Neuronal stem cell (in vitro differentiated cells): ENCODE measurements around the gene YWHAG.

ENCODE experiments used
- DNase-seq: peaks from one replicate; pipeline ENCODE4 v3.0.0-alpha.2; 2013; ENCODE audit warnings: low spot score
- H2AFZ ChIP-seq: one replicate; pipeline ENCODE4 v1.6.1; 2013; ENCODE audit warnings: mild to moderate bottlenecking, low read length, inconsistent platforms
- H2AK5ac ChIP-seq: 2 replicates; pipeline ENCODE4 v1.6.1; 2013; ENCODE audit warnings: low read depth, mild to moderate bottlenecking, inconsistent platforms, low read length, moderate library complexity, mixed read lengths
- H2BK120ac ChIP-seq: 2 replicates; pipeline ENCODE4 v1.6.1; 2013; ENCODE audit warnings: low read depth, mild to moderate bottlenecking, inconsistent platforms, low read length, moderate library complexity, mixed read lengths
- H2BK12ac ChIP-seq: one replicate; pipeline ENCODE4 v1.6.1; 2013; ENCODE audit warnings: low read length, inconsistent platforms
- H2BK15ac ChIP-seq: 2 replicates; pipeline ENCODE4 v1.6.1; 2013; ENCODE audit warnings: mild to moderate bottlenecking, low read length, inconsistent platforms, mixed read lengths
- H2BK5ac ChIP-seq: one replicate; pipeline ENCODE4 v1.6.1; 2013; ENCODE audit warnings: inconsistent platforms, mild to moderate bottlenecking, low read length, moderate library complexity
- H3K14ac ChIP-seq: one replicate; pipeline ENCODE4 v1.6.1; 2013; ENCODE audit warnings: low read length, inconsistent platforms
- H3K18ac ChIP-seq: 2 replicates; pipeline ENCODE4 v1.6.1; 2013; ENCODE audit warnings: low read length, inconsistent platforms
- H3K23ac ChIP-seq: 2 replicates; pipeline ENCODE4 v1.6.1; 2013; ENCODE audit warnings: low read depth, mild to moderate bottlenecking, mixed read lengths, low read length, inconsistent platforms; ENCODE audit not compliant: poor library complexity
- H3K27ac ChIP-seq: replicated peaks from 3 replicates; pipeline ENCODE4 v1.5.1; 2013; ENCODE audit warnings: low read length, inconsistent platforms
- H3K27me3 ChIP-seq, 3 experiments: 2 replicates each; pipeline ENCODE4 v1.6.1; 2013; ENCODE audit warnings: low read length in 3 of 3, mild to moderate bottlenecking in 2 of 3, inconsistent platforms in 1 of 3, low read depth in 1 of 3, mixed read lengths in 1 of 3, moderate library complexity in 1 of 3; ENCODE audit not compliant: control insufficient read depth in 3 of 3, insufficient read depth in 3 of 3
- H3K36me3 ChIP-seq, 2 donors: replicated peaks in 1 of 2; 2 replicates each; pipeline ENCODE4 v1.6.1; 2013; ENCODE audit warnings: low read length in 2 of 2; ENCODE audit not compliant: control insufficient read depth in 2 of 2, insufficient read depth in 2 of 2
- H3K4ac ChIP-seq: 2 replicates; pipeline ENCODE4 v1.6.1; 2013; ENCODE audit warnings: inconsistent platforms, mild to moderate bottlenecking, low read length, moderate library complexity
- H3K4me1 ChIP-seq, 2 donors: 1 replicate in 1 of 2; 2 replicates in 1 of 2; pipeline ENCODE4 v1.6.1; 2013; ENCODE audit warnings: low read length in 2 of 2, low read depth in 1 of 2; ENCODE audit not compliant: control insufficient read depth in 2 of 2, insufficient read depth in 1 of 2
- H3K4me2 ChIP-seq: one replicate; pipeline ENCODE4 v1.6.1; 2013; ENCODE audit warnings: mild to moderate bottlenecking, low read length, inconsistent platforms; ENCODE audit not compliant: insufficient read depth, poor library complexity, severe bottlenecking
- H3K4me3 ChIP-seq, 2 donors: 2 replicates each; pipeline ENCODE4 v1.5.1; 2013; ENCODE audit warnings: low read length in 2 of 2, mild to moderate bottlenecking in 2 of 2, inconsistent platforms in 1 of 2, moderate library complexity in 1 of 2
- H3K79me1 ChIP-seq: one replicate; pipeline ENCODE4 v1.6.1; 2013; ENCODE audit warnings: low read depth, mild to moderate bottlenecking, inconsistent platforms, low read length, moderate library complexity
- H3K9ac ChIP-seq: one replicate; pipeline ENCODE4 v1.6.1; 2013; ENCODE audit warnings: mild to moderate bottlenecking, low read depth, low read length, inconsistent platforms; ENCODE audit not compliant: poor library complexity
- H3K9me3 ChIP-seq, 2 donors: replicated peaks in 1 of 2; 2 replicates each; pipeline versions ENCODE3 to v1.6.1; 2013; ENCODE audit warnings: low read length in 2 of 2, mild to moderate bottlenecking in 2 of 2, inconsistent platforms in 1 of 2, low read depth in 1 of 2, mixed read lengths in 1 of 2, moderate library complexity in 1 of 2; ENCODE audit not compliant: control insufficient read depth in 2 of 2, insufficient read depth in 1 of 2
- H4K8ac ChIP-seq: one replicate; pipeline ENCODE4 v1.6.1; 2013; ENCODE audit warnings: low read depth, mild to moderate bottlenecking, inconsistent platforms, low read length, moderate library complexity
- H4K91ac ChIP-seq: one replicate; pipeline ENCODE4 v1.6.1; 2013; ENCODE audit warnings: low read length, low read depth, mild to moderate bottlenecking, inconsistent platforms; ENCODE audit not compliant: poor library complexity
- WGBS, 2 donors: extraction: QIAGEN DNeasy Blood & Tissue Kit; methylation state at CpG; one replicate each; pipeline ENCODE4 v1.1.7; 2013; ENCODE audit warnings: missing lambda C conversion rate in 2 of 2, mixed read lengths in 1 of 2; ENCODE audit not compliant: insufficient read length in 2 of 2, insufficient replicate concordance in 1 of 2; ENCODE audit errors: extremely low coverage in 2 of 2; 5-methylcytosine and 5-hydroxymethylcytosine counted together

Gene YWHAG

DNA sequence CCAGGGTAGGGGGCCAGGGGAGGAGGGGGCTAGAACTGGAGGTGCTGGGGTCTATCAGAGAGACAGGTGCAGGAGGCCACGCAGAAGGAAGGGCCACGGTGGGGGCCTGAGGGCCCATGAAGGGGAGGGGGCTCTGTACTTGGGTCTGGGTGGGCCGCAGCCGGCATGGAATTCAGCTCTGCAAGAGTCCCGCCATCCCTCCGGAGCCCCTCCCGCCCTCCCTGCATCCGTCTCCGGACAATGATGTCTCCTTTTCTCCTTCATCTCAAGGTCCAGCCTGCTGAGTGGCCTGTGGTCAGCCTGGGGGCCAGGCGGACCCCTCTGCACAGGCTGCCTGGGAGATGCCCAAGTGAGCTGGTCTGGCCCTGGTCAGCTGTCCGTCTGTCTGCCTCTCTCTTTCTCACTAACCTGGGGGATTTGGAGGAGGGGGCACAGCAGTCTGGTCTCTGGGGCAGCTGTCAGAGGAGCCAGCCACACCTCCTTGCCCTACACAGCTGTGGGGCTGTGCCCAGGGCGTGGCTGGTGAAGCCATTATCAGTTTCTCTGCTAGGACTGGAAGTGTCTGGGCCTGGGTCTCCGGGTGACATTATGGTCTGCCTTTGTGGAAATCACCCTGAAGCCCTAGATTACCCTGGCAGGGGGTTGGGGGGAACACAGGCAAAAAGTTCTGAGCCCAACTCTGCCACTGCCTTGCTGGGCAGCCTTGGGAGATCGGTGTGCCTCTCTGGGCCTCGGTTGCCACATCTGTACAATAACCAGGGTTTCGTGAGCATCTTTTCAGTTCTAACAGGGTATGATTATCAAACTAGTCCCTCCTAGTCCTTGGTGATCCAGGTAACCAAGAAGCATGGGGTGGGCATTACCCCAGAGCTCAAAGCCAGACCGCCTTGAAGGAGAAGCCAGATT, 75.3 kb downstream of the YWHAG start:
- H3K36me3 ChIP-seq, result no peaks in the 10 kb centered on the region
- H3K9me3 ChIP-seq, result no peaks in the 10 kb centered on the region
- no peak overlapping the region for H2BK12ac ChIP-seq
- H4K91ac ChIP-seq, result no peak overlapping the region
- no peak overlapping the region for H3K4ac ChIP-seq
- H3K27me3 ChIP-seq, result peaks cover 10 to 59% (median 47%) of the 10 kb centered on the region in 3 experiments
- no peak for DNase-seq
- H3K4me1 ChIP-seq, result peaks cover 0 to 3% of the 10 kb centered on the region in 2 donors
- H3K4me3 ChIP-seq, result peak overlapping the region; percentile 38 to 85
- H2BK5ac ChIP-seq, result no peak overlapping the region
- peak overlapping the region; percentile 21 for H3K14ac ChIP-seq
- H4K8ac ChIP-seq, result no peak overlapping the region
- peak overlapping the region; percentile 63 for H2AK5ac ChIP-seq
- no peaks in the 10 kb centered on the region for H3K79me1 ChIP-seq
- H3K23ac ChIP-seq, result no peak overlapping the region
- H3K27ac ChIP-seq, result no peak overlapping the region
- no peak overlapping the region for H2BK120ac ChIP-seq
- peak overlapping the region; percentile 72 for H3K4me2 ChIP-seq
- H2BK15ac ChIP-seq, result no peak overlapping the region
- WGBS, 2 donors, result no CpG with 5 or more reads among the region's 17 CpGs
- no peak overlapping the region for H3K18ac ChIP-seq
- H3K9ac ChIP-seq, result peak overlapping the region; percentile 88
- H2AFZ ChIP-seq, result peak overlapping the region; percentile 88

DNA sequence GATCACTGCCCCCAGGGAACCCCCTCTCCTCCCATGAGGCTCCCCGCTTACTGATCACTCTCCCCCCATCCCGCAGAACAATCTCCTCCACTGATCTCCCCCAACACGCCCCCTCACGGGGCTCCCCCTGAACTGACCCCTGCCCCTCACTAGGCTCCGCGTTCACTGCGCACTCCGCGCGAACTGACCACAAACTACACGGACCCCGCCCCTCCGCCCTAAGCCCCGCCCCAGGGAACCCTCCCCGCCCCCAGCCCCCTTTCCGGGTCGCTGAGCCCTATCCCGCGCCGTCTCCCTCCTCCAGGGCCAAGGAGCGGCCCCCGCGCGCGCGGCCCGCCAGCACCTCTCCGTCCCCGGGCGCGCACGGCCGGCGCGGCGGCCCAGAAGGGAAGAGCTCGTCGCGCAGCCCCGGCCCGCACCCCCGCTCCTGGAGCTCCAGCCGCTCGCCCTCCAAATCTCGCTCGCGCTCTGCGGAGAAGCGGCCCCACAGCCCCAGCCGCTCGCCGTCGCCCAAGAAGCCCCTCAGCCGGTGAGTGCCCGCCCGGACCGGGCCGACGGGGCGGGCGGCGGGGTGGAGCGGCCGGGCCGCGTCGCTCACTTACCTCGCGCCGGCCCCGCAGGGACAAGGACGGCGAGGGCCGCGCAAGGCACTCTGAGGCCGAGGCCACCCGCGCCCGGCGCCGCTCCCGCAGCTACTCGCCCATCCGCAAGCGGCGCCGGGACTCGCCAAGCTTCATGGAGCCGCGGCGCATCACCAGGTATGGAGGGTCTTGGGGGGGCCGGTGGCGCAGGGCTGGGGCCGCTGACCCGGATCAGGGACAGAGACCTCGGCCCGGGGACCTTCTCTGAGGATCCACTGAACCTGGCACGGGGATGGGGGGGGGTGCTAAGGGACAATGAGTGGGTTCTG, 76.2 kb downstream of the YWHAG start:
- H3K4me2 ChIP-seq, result peak overlapping the region; percentile 72
- no peaks in the 10 kb centered on the region for H3K36me3 ChIP-seq
- H3K4ac ChIP-seq, result no peak overlapping the region
- no peak overlapping the region for H4K8ac ChIP-seq
- H3K79me1 ChIP-seq, result no peaks in the 10 kb centered on the region
- no peak overlapping the region for H4K91ac ChIP-seq
- H3K23ac ChIP-seq, result no peak overlapping the region
- peak overlapping the region; percentile 88 for H2AFZ ChIP-seq
- H3K18ac ChIP-seq, result peak overlapping the region; percentile 84
- H3K27me3 ChIP-seq, result peaks cover 10 to 65% (median 49%) of the 10 kb centered on the region in 3 experiments
- no CpG with 5 or more reads among the region's 98 CpGs for WGBS, 2 donors
- H3K27ac ChIP-seq, result no peak overlapping the region
- no peak overlapping the region for H2BK5ac ChIP-seq
- no peak for DNase-seq
- peak overlapping the region; percentile 33 for H3K14ac ChIP-seq
- no peak overlapping the region for H2BK12ac ChIP-seq
- H3K4me3 ChIP-seq, result peak overlapping the region; percentile 38 to 85
- H2AK5ac ChIP-seq, result peak overlapping the region; percentile 46
- no peaks in the 10 kb centered on the region for H3K9me3 ChIP-seq
- H2BK120ac ChIP-seq, result no peak overlapping the region
- peaks cover 0 to 3% of the 10 kb centered on the region in 2 donors for H3K4me1 ChIP-seq
- H2BK15ac ChIP-seq, result peak overlapping the region; percentile 71
- H3K9ac ChIP-seq, result peak overlapping the region; percentile 88

DNA sequence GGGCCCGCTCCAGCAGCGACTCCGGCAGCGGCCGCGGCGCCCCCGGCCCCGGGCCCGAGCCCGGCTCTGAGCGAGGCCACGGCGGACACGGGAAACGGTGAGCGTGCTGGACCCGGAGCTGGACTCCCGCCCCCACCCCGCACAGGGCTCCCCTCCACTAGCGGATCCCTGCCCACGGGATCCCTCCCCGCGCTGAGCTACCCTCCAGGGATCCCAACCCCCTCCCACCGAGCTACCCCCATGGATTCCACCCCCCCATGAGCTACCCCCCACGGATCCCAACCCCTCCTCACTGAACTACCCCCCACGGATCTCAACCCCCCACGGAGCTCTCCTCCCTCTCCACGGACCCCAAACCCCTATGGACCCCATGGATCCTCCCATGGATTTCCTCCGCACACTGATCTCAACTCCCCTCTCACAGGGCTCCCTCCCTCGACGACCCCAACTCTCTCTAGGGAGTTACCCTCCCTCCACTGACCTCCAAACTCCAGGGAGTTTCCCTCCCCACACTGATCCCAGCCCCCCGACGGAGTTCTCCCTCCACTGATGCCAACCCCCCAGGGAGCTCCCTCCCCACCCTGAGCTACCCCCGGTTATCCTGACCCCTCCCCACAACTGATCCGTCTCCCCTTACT, 77.0 kb downstream of the YWHAG start:
- Histone ChIP-seq H2BK12ac (no peak overlapping the region), H4K8ac (no peak overlapping the region), H3K27me3 (peaks cover 10 to 70% (median 49%) of the 10 kb centered on the region in 3 experiments), H4K91ac (no peak overlapping the region), H3K9ac (no peak overlapping the region), H3K79me1 (no peaks in the 10 kb centered on the region), H3K9me3 (no peaks in the 10 kb centered on the region), H3K4me2 (peak overlapping the region; percentile 62), H3K4me3 (peak overlapping the region; percentile 38 to 64), H3K14ac (no peak overlapping the region), H3K36me3 (no peaks in the 10 kb centered on the region), H3K4me1 (peaks cover 0 to 3% of the 10 kb centered on the region in 2 donors), H3K18ac (peak overlapping the region; percentile 27), H3K23ac (no peak overlapping the region), H3K27ac (no peak overlapping the region), H3K4ac (no peak overlapping the region), H2AK5ac (peak overlapping the region; percentile 83), H2AFZ (peak overlapping the region; percentile 88), H2BK5ac (no peak overlapping the region), H2BK15ac (peak overlapping the region; percentile 71), H2BK120ac (no peak overlapping the region)
- WGBS, 2 donors, result no CpG with 5 or more reads among the region's 36 CpGs
- DNase-seq, result no peak
